ENCODE measurements around the gene ILK. TPM values are rescaled to one million over a fixed set of nuclear protein-coding genes. Genes with fewer than 3 reads are reported as not detected.

The ILK gene
- total RNA-seq, 1 experiment from 2014 or later, result 69.7 TPM

- intact Hi-C loops (cut with micrococcal nuclease; ENCODE audit: unreplicated experiment), result loop anchor here (2.0 to 10.0 kb wide), 3 partner anchors 78 to 212 kb away; partner anchors contain the start of genes MRPL17, SMPD1 and TRIM3
- POLR2A ChIA-PET (ENCODE audit: unreplicated experiment), result interaction anchor here (0.6 to 1.0 kb wide), 3 partner anchors 8 to 78 kb away, joined by 3 to 8 read pairs (median 4); partner anchors contain the start of gene MRPL17
Measured at GRCh38 chr11:6604790-6605189, 1.2 kb downstream of the ILK start.

GRCh38 chr11:6606471-6607189 lies 3.1 kb downstream of the ILK start:
- Histone ChIP-seq H3K36me3 (ENCODE audit: low read depth) (peaks cover 4% of the 10 kb centered on the region; the same call in 1 of the 2 replicates), H3F3A (ENCODE audit: insufficient read depth, low read depth) (peaks cover 16% of the 10 kb centered on the region), H4K20me1 (ENCODE audit: insufficient read depth) (no peaks in the 10 kb centered on the region), H3K9me2 (ENCODE audit: insufficient read depth) (no peaks in the 10 kb centered on the region), H3K27me3 (ENCODE audit: insufficient read depth, low read depth) (no peaks in the 10 kb centered on the region), H3K4me2 (peak overlapping the region; percentile 64), H3K27ac (peak overlapping the region; percentile 50), H3K4me1 (replicated peaks; ENCODE audit: insufficient read depth) (peaks cover 28% of the 10 kb centered on the region), H3K79me2 (ENCODE audit: low read depth) (peaks cover 53% of the 10 kb centered on the region), H2AFZ (no peak overlapping the region), H3K9me3 (ENCODE audit: insufficient read depth, low read depth) (no peaks in the 10 kb centered on the region), H3K4me3 (no peak overlapping the region)
- BruUV-seq (replicated peaks), result no TSS peak
- peak; percentile 69 to 78 for DNase-seq
- POLR2A ChIA-PET (ENCODE audit: unreplicated experiment), result interaction anchor here (0.7 kb wide), 2 partner anchors 88 to 126 kb away, joined by 3 to 4 read pairs; partner anchors contain the start of gene ARFIP2
- CTCF ChIA-PET, result no interaction called here
- intact Hi-C loops (cut with micrococcal nuclease; ENCODE audit: unreplicated experiment), result loop anchor here (10.0 kb wide), 1 partner anchor 132 kb away; the partner anchor contains the start of gene TRIM3
- TF ChIP-seq EZH2 (IDR thresholded peaks at IDR 0.05; ENCODE audit: low read depth) (no peak), CTCF (conservative IDR thresholded peaks at IDR 0.05) (no peak)

More at GRCh38 chr11:6604790-6605189, 1.2 kb downstream of the ILK start:
- no peaks in the 10 kb centered on the region for H4K20me1 ChIP-seq (ENCODE audit: insufficient read depth)
- H3K79me2 ChIP-seq (ENCODE audit: low read depth), result peaks cover 48% of the 10 kb centered on the region
- no peaks in the 10 kb centered on the region for H3K27me3 ChIP-seq (ENCODE audit: insufficient read depth, low read depth)
- peak overlapping the region; percentile 89 for H3K4me2 ChIP-seq
- TF ChIP-seq EZH2 (IDR thresholded peaks at IDR 0.05; ENCODE audit: low read depth), result no peak
- no peak for TF ChIP-seq CTCF (conservative IDR thresholded peaks at IDR 0.05)
- no peaks in the 10 kb centered on the region for H3K9me3 ChIP-seq (ENCODE audit: insufficient read depth, low read depth)
- no TSS peak for BruUV-seq (replicated peaks)
- H3K9me2 ChIP-seq (ENCODE audit: insufficient read depth), result no peaks in the 10 kb centered on the region
- peak overlapping the region; percentile 98 for H3K4me3 ChIP-seq
- CTCF ChIA-PET, result interaction anchor here (0.9 kb wide), 1 partner anchor 79 kb away, joined by 4 read pairs; the partner anchor contains the start of gene MRPL17
- no peak for DNase-seq
- no peak overlapping the region for H2AFZ ChIP-seq
- H3K4me1 ChIP-seq (replicated peaks; ENCODE audit: insufficient read depth), result peaks cover 28% of the 10 kb centered on the region
- H3K36me3 ChIP-seq (ENCODE audit: low read depth), result peaks cover 6% of the 10 kb centered on the region; the same call in 1 of the 2 replicates
- H3K27ac ChIP-seq, result peak overlapping the region; percentile 51; the same call in 1 of the 2 replicates
- peaks cover 16% of the 10 kb centered on the region for H3F3A ChIP-seq (ENCODE audit: insufficient read depth, low read depth)

GRCh38 chr11:6607190-6607795 lies 3.7 kb downstream of the ILK start:
- CTCF ChIA-PET, result no interaction called here
- Histone ChIP-seq H3K9me3 (ENCODE audit: insufficient read depth, low read depth) (no peaks in the 10 kb centered on the region), H3K4me1 (replicated peaks; ENCODE audit: insufficient read depth) (peaks cover 28% of the 10 kb centered on the region), H3K27me3 (ENCODE audit: insufficient read depth, low read depth) (no peaks in the 10 kb centered on the region), H3K27ac (peak overlapping the region; percentile 50), H4K20me1 (ENCODE audit: insufficient read depth) (no peaks in the 10 kb centered on the region), H3K4me3 (no peak overlapping the region), H2AFZ (no peak overlapping the region), H3K9me2 (ENCODE audit: insufficient read depth) (no peaks in the 10 kb centered on the region), H3K36me3 (ENCODE audit: low read depth) (peaks cover 4% of the 10 kb centered on the region; the same call in 1 of the 2 replicates), H3F3A (ENCODE audit: insufficient read depth, low read depth) (peaks cover 18% of the 10 kb centered on the region), H3K4me2 (peak overlapping the region; percentile 64), H3K79me2 (ENCODE audit: low read depth) (peaks cover 46% of the 10 kb centered on the region)
- TF ChIP-seq EZH2 (IDR thresholded peaks at IDR 0.05; ENCODE audit: low read depth) (no peak), CTCF (conservative IDR thresholded peaks at IDR 0.05) (no peak)
- POLR2A ChIA-PET (ENCODE audit: unreplicated experiment), result interaction anchor here (0.7 kb wide), 2 partner anchors 87 to 126 kb away, joined by 3 to 4 read pairs; partner anchors contain the start of gene ARFIP2
- intact Hi-C loops (cut with micrococcal nuclease; ENCODE audit: unreplicated experiment), result loop anchor here (10.0 kb wide), 1 partner anchor 132 kb away; the partner anchor contains the start of gene TRIM3
- no peak for DNase-seq
- BruUV-seq (replicated peaks), result no TSS peak

All from PC-9 (cell line).